Measurements from ENCODE around the gene HOOK1. TPM values are rescaled to one million over a fixed set of nuclear protein-coding genes. Genes with fewer than 3 reads are reported as not detected.
"Not testable (repeated sequence)": the region's sequence is repeated elsewhere in the genome, so short reads cannot be mapped to it uniquely, and the experiment has no call there.

The HOOK1 gene
- total and polyA plus RNA-seq, 7 donors, result under 0.01 to 31.4 (median 7.5) TPM; not detected in 1

DNA sequence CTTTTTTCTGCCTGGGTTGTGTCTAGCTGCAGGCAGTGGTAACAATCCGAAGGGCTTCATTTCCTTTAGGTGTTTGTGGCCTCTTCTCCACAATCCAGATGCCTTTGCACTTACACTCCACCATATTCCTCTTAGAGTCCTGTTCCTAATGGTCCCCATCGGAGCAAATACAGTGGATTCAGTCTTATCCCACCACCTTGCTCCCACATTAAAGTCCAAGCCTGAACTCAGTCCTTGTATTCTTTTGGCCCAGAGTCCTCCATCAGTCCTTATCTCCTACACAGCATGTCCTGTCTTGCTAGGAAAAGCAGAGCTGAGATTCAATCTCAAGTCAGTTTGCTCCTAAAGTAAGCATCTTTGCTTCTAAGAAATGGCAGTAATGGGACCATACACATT lies 103.0 kb downstream of the HOOK1 start:
- DNase-seq, result no peak
- Histone ChIP-seq H3K36me3 (no peaks in the 10 kb centered on the region), H3K4me1 (no peaks in the 10 kb centered on the region), H3K27me3 (no peaks in the 10 kb centered on the region), H3K27ac (no peak overlapping the region), H3K4me3 (no peak overlapping the region), H3K9me3 (no peaks in the 10 kb centered on the region)
- TF ChIP-seq POLR2AphosphoS5 (IDR thresholded peaks at IDR 0.05) (no peak), POLR2A (IDR thresholded peaks at IDR 0.05) (no peak), EP300 (IDR thresholded peaks at IDR 0.05) (no peak)
- TF ChIP-seq, protein P1, sequence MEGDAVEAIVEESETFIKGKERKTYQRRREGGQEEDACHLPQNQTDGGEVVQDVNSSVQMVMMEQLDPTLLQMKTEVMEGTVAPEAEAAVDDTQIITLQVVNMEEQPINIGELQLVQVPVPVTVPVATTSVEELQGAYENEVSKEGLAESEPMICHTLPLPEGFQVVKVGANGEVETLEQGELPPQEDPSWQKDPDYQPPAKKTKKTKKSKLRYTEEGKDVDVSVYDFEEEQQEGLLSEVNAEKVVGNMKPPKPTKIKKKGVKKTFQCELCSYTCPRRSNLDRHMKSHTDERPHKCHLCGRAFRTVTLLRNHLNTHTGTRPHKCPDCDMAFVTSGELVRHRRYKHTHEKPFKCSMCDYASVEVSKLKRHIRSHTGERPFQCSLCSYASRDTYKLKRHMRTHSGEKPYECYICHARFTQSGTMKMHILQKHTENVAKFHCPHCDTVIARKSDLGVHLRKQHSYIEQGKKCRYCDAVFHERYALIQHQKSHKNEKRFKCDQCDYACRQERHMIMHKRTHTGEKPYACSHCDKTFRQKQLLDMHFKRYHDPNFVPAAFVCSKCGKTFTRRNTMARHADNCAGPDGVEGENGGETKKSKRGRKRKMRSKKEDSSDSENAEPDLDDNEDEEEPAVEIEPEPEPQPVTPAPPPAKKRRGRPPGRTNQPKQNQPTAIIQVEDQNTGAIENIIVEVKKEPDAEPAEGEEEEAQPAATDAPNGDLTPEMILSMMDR (IDR thresholded peaks at IDR 0.05), result no peak
- WGBS, 2 donors, result 87 to 96% methylated on average over 2 of the region's 2 CpGs
- intact Hi-C loops (cut with DNase I), result no loop called here

DNA sequence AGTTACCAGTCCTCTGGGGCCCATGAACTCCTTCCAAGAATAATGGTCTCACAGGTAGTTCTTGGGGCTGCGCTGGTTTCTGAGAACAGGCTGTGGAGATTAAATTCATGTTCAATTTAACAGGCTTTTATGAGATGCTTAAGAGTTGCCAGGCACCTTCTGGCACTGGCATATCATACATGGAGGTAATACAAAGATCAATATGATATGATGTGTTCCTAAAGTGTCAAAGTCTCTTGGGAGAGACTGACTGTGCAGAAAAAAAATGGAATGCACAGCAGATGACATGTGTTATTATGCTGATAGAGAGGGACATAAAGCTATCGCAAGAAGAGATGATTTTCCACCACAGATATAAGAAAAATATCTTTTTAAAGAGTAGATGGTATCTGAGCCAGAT lies 105.0 kb downstream of the HOOK1 start:
- no peak overlapping the region for H3K27ac ChIP-seq
- intact Hi-C loops (cut with DNase I), result no loop called here

DNA sequence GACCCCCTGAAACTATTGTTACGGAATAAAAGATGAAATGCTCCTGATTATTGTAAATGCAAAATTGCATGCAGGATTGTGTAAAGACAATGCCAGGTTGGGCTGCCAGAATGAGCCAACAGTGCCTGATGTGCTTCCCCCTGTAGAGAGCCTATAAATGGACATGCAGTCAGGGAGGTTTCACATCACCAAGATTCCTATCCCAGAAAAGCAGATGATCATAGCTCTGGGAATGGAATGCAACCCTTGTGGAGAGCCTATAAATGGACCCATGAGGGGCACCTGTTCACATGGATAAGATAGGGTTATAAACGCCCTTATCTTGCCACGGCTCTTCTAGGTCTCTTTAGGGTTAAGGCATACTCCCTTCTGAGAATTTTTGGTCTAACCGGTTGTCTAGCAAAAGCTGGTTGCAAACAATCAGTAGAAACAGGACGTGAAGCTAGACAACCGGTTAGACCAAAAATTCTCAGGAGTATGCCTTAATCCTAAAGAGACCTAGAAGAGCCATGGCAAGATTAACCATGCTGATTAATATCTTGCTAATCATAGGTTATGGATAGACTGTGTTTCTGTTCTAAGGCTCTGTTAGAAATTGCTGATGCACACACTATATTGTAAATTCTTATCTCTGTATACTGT lies 106.6 kb downstream of the HOOK1 start:
- H3K27ac ChIP-seq; DNase-seq; H3K4me1 ChIP-seq; H3K27me3 ChIP-seq; intact Hi-C loops (cut with DNase I); H3K36me3 ChIP-seq; H3K9me3 ChIP-seq; H3K4me3 ChIP-seq: not testable (repeated sequence)
- 80 to 81% methylated on average over 6 of the region's 6 CpGs for WGBS, 2 donors

More for the DNA sequence above, 105.0 kb downstream of the HOOK1 start:
- Histone ChIP-seq H3K4me1 (no peaks in the 10 kb centered on the region), H3K36me3 (no peaks in the 10 kb centered on the region), H3K27me3 (no peaks in the 10 kb centered on the region), H3K4me3 (no peak overlapping the region), H3K9me3 (peaks cover 0 to 7% (median 0%) of the 10 kb centered on the region in 4 donors)
- 85 to 86% methylated on average over 2 of the region's 2 CpGs for WGBS, 2 donors
- no peak for DNase-seq
- TF ChIP-seq, protein P1 (IDR thresholded peaks at IDR 0.05), result no peak
- TF ChIP-seq EP300 (IDR thresholded peaks at IDR 0.05) (no peak), POLR2A (IDR thresholded peaks at IDR 0.05) (no peak), POLR2AphosphoS5 (IDR thresholded peaks at IDR 0.05) (no peak)

DNA sequence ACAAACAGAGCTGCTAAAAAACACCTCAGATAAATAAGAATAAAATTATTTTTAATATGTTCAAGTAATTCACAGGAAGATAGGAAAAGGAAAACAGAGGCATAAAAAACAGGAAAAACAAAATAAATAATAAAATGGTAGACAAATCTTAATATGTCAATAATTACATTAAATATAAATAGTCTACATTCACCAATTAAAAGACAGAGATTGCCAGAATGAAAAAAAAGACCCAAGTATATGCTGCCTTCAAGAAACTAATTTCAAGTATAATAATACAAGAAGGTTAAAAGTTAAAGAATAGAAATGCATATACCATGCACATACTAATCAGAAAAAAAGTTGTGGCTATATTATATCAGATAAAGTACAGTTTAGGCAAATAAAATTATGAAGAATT lies 109.9 kb downstream of the HOOK1 start:
- H3K27me3 ChIP-seq, result peaks cover 0 to 24% (median 0%) of the 10 kb centered on the region in 3 donors
- no peak overlapping the region for H3K4me3 ChIP-seq
- no peaks in the 10 kb centered on the region for H3K36me3 ChIP-seq
- peaks cover 0 to 7% (median 0%) of the 10 kb centered on the region in 4 donors for H3K9me3 ChIP-seq
- peaks cover 0 to 11% (median 9%) of the 10 kb centered on the region in 4 donors for H3K4me1 ChIP-seq
- TF ChIP-seq, protein P1 (IDR thresholded peaks at IDR 0.05), result no peak
- TF ChIP-seq POLR2A (IDR thresholded peaks at IDR 0.05) (no peak), EP300 (IDR thresholded peaks at IDR 0.05) (no peak), POLR2AphosphoS5 (IDR thresholded peaks at IDR 0.05) (no peak)
- H3K27ac ChIP-seq, result no peak overlapping the region
- DNase-seq, result no peak
- intact Hi-C loops (cut with DNase I), result no loop called here

Other genes starting within 250 kb of the HOOK1 start
- gene CYP2J2, start 111.8 kb downstream of the HOOK1 start, total RNA-seq, result 1 to 10 TPM in 1 of 4 donors, under 1 TPM in 2, not detected in 1; 0.54 to 1.1 (median 0.71) TPM
- 10 to 100 TPM in 1 of 3 donors, 1 to 10 TPM in 2; 4.2 to 26.9 (median 5.8) TPM for gene CYP2J2, start 111.8 kb downstream of the HOOK1 start, polyA plus RNA-seq